Adrenal gland (tissue), 5 donors: ENCODE measurements around the gene ABCD2.

ENCODE experiments used
- POLR2A ChIP-seq, 2 donors: fragments of 450-650 bp; IDR thresholded peaks; one replicate each; pipeline ENCODE4 v1.6.1; 2017; ENCODE audit warnings: antibody characterized with exemption in 2 of 2, mild to moderate bottlenecking in 2 of 2, moderate library complexity in 1 of 2
- TF ChIP-seq, protein P1 (sequence below), 6 experiments: fragments of 450-650 bp in 4 of 6; fragments of 200-600 bp in 2 of 6; sonication (generic) in 1 of 6; IDR thresholded peaks; 1 replicate in 5 of 6; 2 replicates in 1 of 6; pipeline versions ENCODE4 v1.5.1 to v1.8.0; 2016 to 2021; ENCODE audit warnings: antibody characterized with exemption in 6 of 6, mild to moderate bottlenecking in 2 of 6, moderate library complexity in 1 of 6
- donor health status: DM: no; HTN: no; CAD: no.

GRCh38 chr12:39623919-39624318 is 4.3 kb upstream of the ABCD2 start:
- TF ChIP-seq, protein P1, sequence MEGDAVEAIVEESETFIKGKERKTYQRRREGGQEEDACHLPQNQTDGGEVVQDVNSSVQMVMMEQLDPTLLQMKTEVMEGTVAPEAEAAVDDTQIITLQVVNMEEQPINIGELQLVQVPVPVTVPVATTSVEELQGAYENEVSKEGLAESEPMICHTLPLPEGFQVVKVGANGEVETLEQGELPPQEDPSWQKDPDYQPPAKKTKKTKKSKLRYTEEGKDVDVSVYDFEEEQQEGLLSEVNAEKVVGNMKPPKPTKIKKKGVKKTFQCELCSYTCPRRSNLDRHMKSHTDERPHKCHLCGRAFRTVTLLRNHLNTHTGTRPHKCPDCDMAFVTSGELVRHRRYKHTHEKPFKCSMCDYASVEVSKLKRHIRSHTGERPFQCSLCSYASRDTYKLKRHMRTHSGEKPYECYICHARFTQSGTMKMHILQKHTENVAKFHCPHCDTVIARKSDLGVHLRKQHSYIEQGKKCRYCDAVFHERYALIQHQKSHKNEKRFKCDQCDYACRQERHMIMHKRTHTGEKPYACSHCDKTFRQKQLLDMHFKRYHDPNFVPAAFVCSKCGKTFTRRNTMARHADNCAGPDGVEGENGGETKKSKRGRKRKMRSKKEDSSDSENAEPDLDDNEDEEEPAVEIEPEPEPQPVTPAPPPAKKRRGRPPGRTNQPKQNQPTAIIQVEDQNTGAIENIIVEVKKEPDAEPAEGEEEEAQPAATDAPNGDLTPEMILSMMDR (IDR thresholded peaks at IDR 0.05): no peak
- no peak for TF ChIP-seq POLR2A (IDR thresholded peaks at IDR 0.05)
